HUES64 (cell line): ENCODE results near the gene SHC1. TPM values are rescaled to one million over a fixed set of nuclear protein-coding genes. Genes with fewer than 3 reads are reported as not detected.

Experiments used
- H3K27ac ChIP-seq: 2 replicates; pipeline ENCODE4 v1.7.0; 2013; ENCODE audit warnings: low read depth, low read length, inconsistent platforms
- H3K27me3 ChIP-seq: 2 replicates; pipeline ENCODE4 v1.6.1; 2013; ENCODE audit warnings: mild to moderate bottlenecking, low read length; ENCODE audit not compliant: insufficient read depth
- H3K36me3 ChIP-seq: 2 replicates; pipeline ENCODE4 v1.6.1; 2013; ENCODE audit warnings: mild to moderate bottlenecking, low read length; ENCODE audit not compliant: insufficient read depth
- H3K4me1 ChIP-seq: 2 replicates; pipeline ENCODE4 v1.6.1; 2013; ENCODE audit warnings: mild to moderate bottlenecking, low read length, moderate library complexity; ENCODE audit not compliant: insufficient read depth
- H3K4me3 ChIP-seq: 2 replicates; pipeline ENCODE4 v1.5.1; 2013; ENCODE audit warnings: mild to moderate bottlenecking, low read length, moderate library complexity
- H3K9ac ChIP-seq: 2 replicates; pipeline ENCODE4 v1.6.1; 2013; ENCODE audit warnings: mild to moderate bottlenecking, low read depth, low read length
- H3K9me3 ChIP-seq: 2 replicates; pipeline ENCODE4 v1.6.1; 2013; ENCODE audit warnings: low read depth, low read length; ENCODE audit not compliant: insufficient read depth
- WGBS: fragments of 150-250, 120-280 bp; methylation state at CpG from one replicate; pipeline ENCODE4 v1.1.7; 2013; ENCODE audit warnings: missing lambda C conversion rate; 5-methylcytosine and 5-hydroxymethylcytosine counted together
- polyA plus RNA-seq, 2 experiments: library from polyadenylated mRNA; stranded (reverse); fragments of 50-300 nt; gene quantifications; one replicate each; pipeline ENCODE4 v1.2.3, GENCODE V29; 2013

The SHC1 gene
- polyA plus RNA-seq (2013, experiment 1 of 2): 119 TPM
- polyA plus RNA-seq (2013, experiment 2 of 2): 133 TPM

- Histone ChIP-seq H3K27ac (peak within 1 kb of the TSS; percentile 100), H3K9me3 (no peaks in the 10 kb centered on the region), H3K4me1 (peaks cover 25% of the 10 kb centered on the region), H3K4me3 (peak within 1 kb of the TSS; percentile 71), H3K9ac (peak within 1 kb of the TSS; percentile 73), H3K36me3 (peaks cover 27% of the 10 kb centered on the region), H3K27me3 (no peaks in the 10 kb centered on the region)
- 1% methylated on average over 13 of the region's 15 CpGs for WGBS
Observed at GRCh38 chr1:154970631-154971340, at the start of gene SHC1. TSS of gene SHC1 (minus strand) at chr1:154970747. CDS start at chr1:154970526, 221 bp downstream.

GRCh38 chr1:155019377-155020245 lies 49.1 kb upstream of the SHC1 start:
- no peak overlapping the region for H3K27ac ChIP-seq
- H3K9me3 ChIP-seq: no peaks in the 10 kb centered on the region
- H3K4me3 ChIP-seq: no peak overlapping the region
- no peak overlapping the region for H3K9ac ChIP-seq
- 81% methylated on average over 11 of the region's 11 CpGs for WGBS
- H3K36me3 ChIP-seq: peaks cover 18% of the 10 kb centered on the region
- peaks cover 13% of the 10 kb centered on the region for H3K4me1 ChIP-seq
- no peaks in the 10 kb centered on the region for H3K27me3 ChIP-seq

- Histone ChIP-seq H3K9ac (no peak overlapping the region), H3K27ac (no peak overlapping the region), H3K27me3 (no peaks in the 10 kb centered on the region), H3K4me3 (no peak overlapping the region), H3K36me3 (peaks cover 25% of the 10 kb centered on the region), H3K9me3 (no peaks in the 10 kb centered on the region), H3K4me1 (peaks cover 13% of the 10 kb centered on the region)
- WGBS: 87% methylated on average over 8 of the region's 8 CpGs
Observed at GRCh38 chr1:155018617-155019348, 48.2 kb upstream of the SHC1 start.

GRCh38 chr1:155017946-155018316 lies 47.4 kb upstream of the SHC1 start:
- H3K27ac ChIP-seq: no peak overlapping the region
- no peaks in the 10 kb centered on the region for H3K27me3 ChIP-seq
- WGBS: 81% methylated on average over 6 of the region's 6 CpGs
- peaks cover 13% of the 10 kb centered on the region for H3K4me1 ChIP-seq
- peak overlapping the region; percentile 53 for H3K4me3 ChIP-seq
- no peaks in the 10 kb centered on the region for H3K9me3 ChIP-seq
- peaks cover 25% of the 10 kb centered on the region for H3K36me3 ChIP-seq
- 0 out of 2 replicates have a peak overlapping the region, but pooled peaks have one; percentile 73 for H3K9ac ChIP-seq

GRCh38 chr1:155017041-155017945 lies 46.7 kb upstream of the SHC1 start:
- Histone ChIP-seq H3K9me3 (no peaks in the 10 kb centered on the region), H3K4me3 (peak overlapping the region; percentile 53), H3K36me3 (peaks cover 25% of the 10 kb centered on the region), H3K4me1 (peaks cover 19% of the 10 kb centered on the region), H3K27me3 (no peaks in the 10 kb centered on the region), H3K27ac (peak overlapping the region; percentile 93), H3K9ac (peak overlapping the region; percentile 73)
- 6% methylated on average over 45 of the region's 49 CpGs for WGBS

- no peaks in the 10 kb centered on the region for H3K27me3 ChIP-seq
- no peaks in the 10 kb centered on the region for H3K9me3 ChIP-seq
- 93% methylated on average over 26 of the region's 26 CpGs for WGBS
- peaks cover 25% of the 10 kb centered on the region for H3K36me3 ChIP-seq
- peak overlapping the region; percentile 73; the same call in 1 of the 2 replicates for H3K9ac ChIP-seq
- peak overlapping the region; percentile 93 for H3K27ac ChIP-seq
- H3K4me1 ChIP-seq: peaks cover 23% of the 10 kb centered on the region
- 0 out of 2 replicates have a peak overlapping the region, but pooled peaks have one; percentile 53 for H3K4me3 ChIP-seq
Observed at GRCh38 chr1:155016231-155016831, 45.8 kb upstream of the SHC1 start.

GRCh38 chr1:155015527-155016230 lies 45.1 kb upstream of the SHC1 start:
- H3K4me1 ChIP-seq: peaks cover 23% of the 10 kb centered on the region
- no peak overlapping the region for H3K4me3 ChIP-seq
- no peak overlapping the region for H3K27ac ChIP-seq
- no peaks in the 10 kb centered on the region for H3K27me3 ChIP-seq
- H3K9ac ChIP-seq: no peak overlapping the region
- no peaks in the 10 kb centered on the region for H3K9me3 ChIP-seq
- peaks cover 25% of the 10 kb centered on the region for H3K36me3 ChIP-seq
- WGBS: 95% methylated on average over 16 of the region's 16 CpGs

GRCh38 chr1:155014709-155015508 lies 44.4 kb upstream of the SHC1 start:
- H3K9me3 ChIP-seq: no peaks in the 10 kb centered on the region
- H3K4me1 ChIP-seq: peaks cover 23% of the 10 kb centered on the region
- H3K36me3 ChIP-seq: peaks cover 25% of the 10 kb centered on the region
- H3K9ac ChIP-seq: no peak overlapping the region
- 96% methylated on average over 31 of the region's 31 CpGs for WGBS
- no peaks in the 10 kb centered on the region for H3K27me3 ChIP-seq
- no peak overlapping the region for H3K27ac ChIP-seq
- no peak overlapping the region for H3K4me3 ChIP-seq

GRCh38 chr1:155013632-155014031 lies 43.1 kb upstream of the SHC1 start:
- peaks cover 27% of the 10 kb centered on the region for H3K4me1 ChIP-seq
- 77% methylated on average over 8 of the region's 8 CpGs for WGBS
- H3K27me3 ChIP-seq: no peaks in the 10 kb centered on the region
- H3K4me3 ChIP-seq: no peak overlapping the region
- no peaks in the 10 kb centered on the region for H3K9me3 ChIP-seq
- no peak overlapping the region for H3K27ac ChIP-seq
- peaks cover 25% of the 10 kb centered on the region for H3K36me3 ChIP-seq
- no peak overlapping the region for H3K9ac ChIP-seq
